Ecto neural progenitor cell (in vitro differentiated cells): ENCODE results near the gene AKAP8.
"Not testable (repeated sequence)": the region's sequence is repeated elsewhere in the genome, so short reads cannot be mapped to it uniquely, and the experiment has no call there.

Source experiments
- DNase-seq: peaks from one replicate; pipeline ENCODE4 v3.0.0-alpha.2; 2018; ENCODE audit warnings: low spot score

AKAP8 gene

GRCh38 chr19:15372470-15372869 lies 7.1 kb downstream of the AKAP8 start:
- no peak for DNase-seq

GRCh38 chr19:15371786-15372380 lies 7.7 kb downstream of the AKAP8 start:
- DNase-seq: no peak

- no peak for DNase-seq
These were observed 8.5 kb downstream of the AKAP8 start for GRCh38 chr19:15371119-15371518.

- no peak for DNase-seq
These were observed 10.0 kb downstream of the AKAP8 start for GRCh38 chr19:15369594-15369891.

GRCh38 chr19:15368798-15369593 lies 10.6 kb downstream of the AKAP8 start:
- DNase-seq: no peak

- DNase-seq: no peak
These were observed 11.4 kb downstream of the AKAP8 start for GRCh38 chr19:15368051-15368632.

GRCh38 chr19:15367439-15367838 lies 12.1 kb downstream of the AKAP8 start:
- DNase-seq: no peak

- no peak for DNase-seq
These were observed 14.3 kb downstream of the AKAP8 start for GRCh38 chr19:15365264-15365663.

GRCh38 chr19:15363791-15364190 lies 15.8 kb downstream of the AKAP8 start:
- DNase-seq: not testable (repeated sequence)

- not testable (repeated sequence) for DNase-seq
These were observed 16.5 kb downstream of the AKAP8 start for GRCh38 chr19:15363048-15363447.

- DNase-seq: not testable (repeated sequence)
These were observed 19.6 kb downstream of the AKAP8 start for GRCh38 chr19:15360015-15360414.

GRCh38 chr19:15358918-15359317 lies 20.7 kb downstream of the AKAP8 start:
- no peak for DNase-seq

GRCh38 chr19:15357906-15358305 lies 21.7 kb downstream of the AKAP8 start:
- no peak for DNase-seq

GRCh38 chr19:15354566-15355296 lies 24.9 kb downstream of the AKAP8 start:
- DNase-seq: no peak

- no peak for DNase-seq
These were observed 25.7 kb downstream of the AKAP8 start for GRCh38 chr19:15353908-15354307.

- DNase-seq: not testable (repeated sequence)
These were observed 27.1 kb downstream of the AKAP8 start for GRCh38 chr19:15352535-15352934.

- DNase-seq: not testable (repeated sequence)
These were observed 38.3 kb downstream of the AKAP8 start for GRCh38 chr19:15341328-15341727.

- DNase-seq: no peak
These were observed 39.5 kb downstream of the AKAP8 start for GRCh38 chr19:15340086-15340485.

- DNase-seq: no peak
These were observed 42.4 kb downstream of the AKAP8 start for GRCh38 chr19:15337202-15337601.

- DNase-seq: not testable (repeated sequence)
These were observed 43.6 kb downstream of the AKAP8 start for GRCh38 chr19:15335992-15336391.

- DNase-seq: peak; percentile 87
These were observed 47.1 kb downstream of the AKAP8 start, which contains the start of gene BRD4 for GRCh38 chr19:15332311-15332996. Gene BRD4 (minus strand): TSS chr19:15332539. CDS start chr19:15273099, 59,440 bp downstream.
